Measurements from ENCODE around the gene PCCA.

The PCCA gene

DNA sequence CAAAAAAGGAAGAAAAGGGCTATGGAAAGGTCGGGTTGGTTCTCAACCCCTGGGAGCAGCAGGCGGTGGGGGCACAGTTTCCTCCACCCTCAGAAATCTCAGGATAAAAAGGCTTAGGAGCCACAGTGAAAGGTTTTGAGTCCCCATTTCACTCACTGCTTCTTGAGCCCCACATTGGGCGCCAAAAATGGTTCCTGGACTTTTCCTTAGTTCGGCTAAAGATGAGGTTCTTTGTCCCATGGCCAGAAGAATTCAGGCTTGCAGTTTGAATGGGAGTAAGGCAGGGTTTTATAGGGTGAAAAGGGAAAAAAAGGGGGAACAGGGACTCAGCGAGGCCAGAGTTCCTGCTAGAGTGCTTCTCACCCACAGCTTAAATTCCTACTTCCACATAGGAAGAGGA lies 320.2 kb downstream of the PCCA start:
- no peak for DNase-seq (ENCODE audit: low read depth in 2 of 2)

DNA sequence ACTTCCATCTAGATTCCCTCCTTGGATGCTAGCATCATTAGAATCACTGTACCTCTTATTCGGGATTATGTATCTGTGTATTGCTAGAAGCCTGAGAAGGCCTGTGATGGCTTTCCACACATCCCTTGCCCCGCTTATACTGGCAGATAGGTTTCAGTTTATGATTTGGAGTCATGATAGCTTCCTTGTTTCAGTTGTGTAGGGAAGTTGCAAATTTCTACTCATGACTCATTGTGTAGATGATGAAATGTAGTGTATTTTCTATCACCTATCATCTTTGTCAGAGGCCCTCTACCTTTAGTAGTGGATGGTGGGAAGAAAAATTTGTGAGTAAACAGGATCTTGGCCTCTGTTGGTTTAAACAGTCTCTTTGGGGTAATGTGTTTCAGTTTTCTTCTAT lies 334.5 kb downstream of the PCCA start:
- no peak for DNase-seq (ENCODE audit: low read depth in 2 of 2)

DNA sequence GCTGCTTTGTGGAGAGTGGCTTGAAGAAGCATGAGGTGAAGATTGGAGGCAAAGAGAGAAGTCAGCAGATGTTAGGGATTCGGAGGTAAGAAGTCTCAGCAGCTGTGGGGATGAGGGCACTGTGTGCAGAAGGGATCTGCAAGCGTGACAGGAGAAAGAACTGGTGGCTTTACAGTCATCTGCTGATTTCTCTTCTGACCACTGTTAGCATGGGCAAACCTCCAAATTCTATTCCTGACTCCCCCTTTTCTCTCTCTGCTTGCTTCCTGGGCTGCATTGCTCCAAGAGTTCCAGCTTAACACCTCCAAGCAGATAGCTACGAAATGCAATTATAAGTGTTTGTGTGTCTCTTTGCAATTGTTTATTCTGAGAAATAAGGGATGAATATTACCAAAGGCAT lies 340.1 kb downstream of the PCCA start:
- DNase-seq (ENCODE audit: low read depth in 2 of 2) = no peak

DNA sequence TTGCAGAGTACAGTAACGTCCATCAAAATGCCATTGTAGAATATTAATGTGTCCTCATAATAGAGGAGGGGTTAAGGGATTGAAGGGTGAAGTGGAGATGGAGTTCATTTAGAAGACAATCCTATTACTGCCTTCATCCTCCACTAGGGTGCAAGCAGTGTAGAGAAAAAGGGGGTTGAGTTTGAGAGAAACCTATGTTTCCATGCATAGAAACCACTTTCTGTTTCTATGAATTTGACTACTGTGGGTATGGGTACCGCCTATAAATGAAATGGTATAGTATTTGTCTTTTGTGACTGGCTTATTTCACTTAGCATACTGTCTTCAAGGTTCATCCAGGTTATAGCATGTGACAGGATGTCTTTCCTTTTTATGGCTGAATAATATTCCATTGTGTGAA lies 343.7 kb downstream of the PCCA start:
- DNase-seq (ENCODE audit: low read depth in 2 of 2) = no peak

DNA sequence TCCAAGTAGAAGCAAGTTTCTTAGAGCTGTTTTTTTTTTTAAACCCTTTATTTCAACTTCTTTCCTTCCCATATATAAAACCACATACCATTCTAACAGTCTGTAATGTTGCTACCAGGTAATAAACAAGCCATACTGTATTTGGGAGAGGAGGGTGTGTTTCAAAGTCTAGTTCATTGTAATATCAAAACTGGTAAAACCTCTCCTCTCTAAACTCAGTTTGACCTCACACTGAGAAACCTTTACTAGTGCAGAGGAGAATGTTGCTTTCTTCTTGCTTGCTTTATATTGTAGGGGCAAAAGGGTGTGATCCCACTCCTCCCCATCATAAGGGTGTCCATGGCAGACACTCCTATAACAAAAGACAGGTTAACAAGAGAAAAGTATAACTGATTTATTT lies 344.6 kb downstream of the PCCA start:
- DNase-seq (ENCODE audit: low read depth in 2 of 2) = no peak

DNA sequence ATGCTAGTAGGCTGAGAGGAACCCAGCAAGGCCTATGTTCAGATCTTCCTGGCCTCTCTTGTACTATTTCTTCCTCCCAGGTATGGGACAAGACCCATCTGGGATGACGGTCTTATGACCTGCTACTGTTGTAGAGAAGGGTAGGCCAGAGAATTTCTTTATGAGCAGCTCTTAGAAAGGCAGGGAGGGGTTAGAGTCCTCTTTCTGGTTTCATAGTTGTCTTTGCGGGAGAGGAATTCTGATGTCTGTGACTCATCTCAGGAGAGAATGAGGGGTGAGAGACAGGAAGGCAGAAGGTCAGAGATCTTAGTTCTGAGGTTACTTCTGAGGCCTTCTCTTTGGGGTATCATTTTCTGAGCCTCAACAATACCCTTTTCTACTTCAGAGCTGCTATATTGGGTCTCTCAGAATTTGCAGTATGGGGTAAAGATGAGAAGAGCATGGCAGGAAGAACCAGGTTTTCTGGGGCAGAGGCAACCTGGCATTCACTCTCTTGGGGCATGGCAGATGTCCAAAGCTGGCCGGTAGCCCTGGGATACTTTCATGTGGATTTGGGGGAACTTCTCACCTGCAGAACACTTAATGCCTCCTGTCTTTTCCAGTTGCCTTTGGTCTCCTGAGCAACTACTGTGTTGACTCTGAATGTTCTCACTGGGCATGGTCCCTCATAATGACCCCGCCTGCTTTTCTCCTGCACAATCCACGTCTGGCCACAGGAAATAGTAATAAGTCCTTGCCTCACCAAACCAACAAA lies 345.3 kb downstream of the PCCA start:
- no peak for DNase-seq (ENCODE audit: low read depth in 2 of 2)

DNA sequence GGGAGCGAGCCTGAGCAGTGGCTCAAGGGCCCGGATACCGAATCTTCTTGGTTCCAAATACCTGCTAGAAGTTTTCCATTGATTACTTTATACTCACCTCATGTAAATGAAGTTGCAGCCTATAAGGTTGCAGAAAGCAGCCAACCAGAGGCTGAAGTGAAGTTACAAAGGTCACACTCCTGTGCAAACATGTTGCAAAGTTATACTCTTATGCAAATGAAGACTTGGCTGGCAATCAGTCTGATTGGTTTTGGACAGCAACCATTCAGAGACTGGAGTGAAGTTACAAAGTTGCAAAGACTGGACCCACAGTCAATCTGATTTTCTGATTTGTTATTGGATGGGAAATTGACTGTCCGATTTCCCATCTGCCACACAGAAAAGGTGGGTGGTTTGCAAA lies 347.2 kb downstream of the PCCA start:
- no peak for DNase-seq (ENCODE audit: low read depth in 2 of 2)

DNA sequence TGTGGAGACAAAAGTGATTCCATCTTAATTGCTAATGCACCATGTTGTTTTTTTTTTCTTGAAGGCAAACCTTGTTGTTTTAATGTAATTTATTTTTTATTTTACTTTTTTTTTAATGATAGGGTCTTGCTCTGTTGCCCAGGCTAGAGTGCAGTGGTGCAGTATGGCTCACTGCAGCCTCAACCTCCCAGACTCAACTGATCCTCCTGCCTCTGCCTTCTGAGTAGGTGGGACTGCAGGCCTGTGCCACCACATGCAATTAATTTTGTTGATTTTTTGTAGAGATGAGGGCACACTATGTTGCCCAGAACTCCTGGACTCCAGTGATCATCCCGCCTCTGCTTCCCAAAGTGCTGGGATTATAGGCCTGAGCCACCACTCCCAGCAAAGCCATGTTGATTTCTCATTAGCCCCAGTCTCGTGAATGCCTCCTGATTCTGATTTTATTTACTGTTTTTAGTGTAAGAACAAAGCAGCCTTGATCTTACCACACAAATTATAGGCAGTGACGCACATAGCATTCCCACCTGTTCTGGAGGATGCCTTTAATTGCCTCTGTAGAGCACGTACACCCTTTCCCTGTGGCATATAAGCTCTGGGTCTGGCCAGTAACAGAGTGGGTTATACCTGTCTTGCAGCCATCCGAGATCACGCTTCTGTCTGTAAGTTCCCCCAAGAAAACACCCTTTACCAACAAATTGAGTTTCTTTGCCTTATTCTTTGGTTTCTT lies 349.3 kb downstream of the PCCA start:
- no peak for DNase-seq (ENCODE audit: low read depth in 2 of 2)

DNA sequence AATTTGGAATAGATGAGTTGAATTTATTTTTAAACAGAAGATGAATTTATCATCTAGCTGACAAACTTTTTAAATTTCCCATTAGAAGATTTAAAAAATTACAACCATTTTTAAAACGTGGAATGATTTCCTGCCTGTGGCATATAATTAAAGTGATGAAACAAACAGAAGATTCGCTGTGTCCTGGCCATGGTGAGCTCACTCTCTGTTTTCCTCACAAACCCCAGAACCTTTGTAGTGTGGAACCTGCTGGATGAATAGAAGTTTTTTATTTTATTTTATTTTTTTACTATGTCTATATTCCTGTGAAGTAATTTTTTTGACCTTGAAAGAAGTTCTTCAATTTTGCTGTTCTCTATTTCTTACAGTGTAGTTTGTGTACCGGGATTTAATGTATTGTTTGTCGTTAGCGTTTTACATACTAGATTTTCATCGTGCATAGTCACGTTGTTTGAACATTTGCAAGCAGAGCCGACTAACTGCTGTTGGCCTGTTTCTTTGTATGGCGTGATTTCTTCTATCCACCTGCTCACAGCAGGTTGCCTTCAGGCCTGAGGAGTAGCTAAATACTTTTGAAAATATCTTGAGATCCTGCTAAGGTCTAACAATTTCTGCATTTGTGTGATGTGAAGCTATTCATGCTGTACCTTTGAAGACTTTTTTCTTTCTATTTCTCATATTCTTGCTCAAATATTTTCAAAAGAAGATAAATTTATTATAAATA lies 350.5 kb downstream of the PCCA start:
- no peak for DNase-seq (ENCODE audit: low read depth in 2 of 2)

DNA sequence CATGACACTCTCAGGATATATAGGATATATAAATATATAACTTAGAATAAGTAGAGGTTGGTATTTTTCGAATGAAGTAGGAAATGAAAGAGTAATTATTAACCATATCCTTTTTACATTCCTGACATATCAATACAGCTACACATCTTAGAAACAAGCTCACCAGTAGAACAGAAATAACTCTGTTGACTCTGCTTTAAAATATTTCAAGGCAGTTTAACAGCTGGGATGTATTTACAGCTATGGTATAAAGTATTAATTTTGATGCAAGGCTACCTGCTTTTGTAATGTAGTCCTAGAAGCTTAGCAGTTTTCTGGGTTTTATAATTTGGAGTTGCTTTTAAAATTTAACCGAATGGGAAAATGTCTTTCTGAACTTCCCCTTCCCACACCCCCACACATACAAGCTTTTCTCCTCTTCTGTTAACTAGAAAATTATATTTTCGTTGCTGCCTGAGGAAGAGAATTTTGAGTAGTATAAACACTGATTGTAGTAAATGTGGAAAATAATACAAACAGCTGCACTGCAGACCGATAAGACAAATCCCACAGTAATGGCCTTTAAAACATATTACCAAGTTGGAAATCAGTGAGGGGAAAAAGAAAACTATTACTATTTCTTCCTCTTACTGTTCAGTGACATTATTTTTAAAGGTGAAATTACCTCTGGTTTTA lies 352.0 kb downstream of the PCCA start:
- DNase-seq (ENCODE audit: low read depth in 2 of 2) = no peak

DNA sequence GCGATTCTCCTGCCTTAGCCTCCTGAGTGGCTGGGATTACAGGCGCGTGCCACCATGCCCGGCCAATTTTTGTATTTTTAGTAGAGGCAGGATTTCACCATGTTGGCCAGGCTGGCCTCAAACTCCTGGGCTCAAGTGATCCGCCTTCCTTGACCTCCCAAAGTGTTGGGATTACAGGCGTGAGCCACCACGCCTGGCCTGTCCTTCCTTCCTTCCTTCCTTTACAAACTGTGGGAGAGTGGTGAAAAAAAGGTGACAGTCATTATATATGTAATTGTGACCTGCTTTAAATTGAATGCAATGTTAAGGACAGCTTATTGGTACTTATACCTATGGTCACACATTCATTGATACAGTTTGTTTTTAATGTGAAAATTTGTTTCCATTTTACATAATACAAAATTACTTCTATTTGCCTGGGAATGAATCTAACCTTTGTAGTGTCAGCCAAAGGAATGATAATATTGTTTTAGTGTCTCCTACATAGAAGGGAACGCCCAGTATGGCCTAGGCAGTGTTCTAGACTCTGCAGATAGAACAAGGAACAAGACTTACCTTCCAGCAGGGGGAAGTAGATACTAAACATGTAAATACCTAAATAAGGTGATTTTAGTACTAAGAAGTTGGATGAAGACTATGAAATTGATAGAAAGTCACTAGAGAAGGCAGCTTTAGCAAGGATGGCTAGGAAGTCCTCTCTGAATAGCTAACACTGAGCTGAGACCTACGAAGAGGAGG lies 353.4 kb downstream of the PCCA start:
- DNase-seq (ENCODE audit: low read depth in 2 of 2) = no peak

DNA sequence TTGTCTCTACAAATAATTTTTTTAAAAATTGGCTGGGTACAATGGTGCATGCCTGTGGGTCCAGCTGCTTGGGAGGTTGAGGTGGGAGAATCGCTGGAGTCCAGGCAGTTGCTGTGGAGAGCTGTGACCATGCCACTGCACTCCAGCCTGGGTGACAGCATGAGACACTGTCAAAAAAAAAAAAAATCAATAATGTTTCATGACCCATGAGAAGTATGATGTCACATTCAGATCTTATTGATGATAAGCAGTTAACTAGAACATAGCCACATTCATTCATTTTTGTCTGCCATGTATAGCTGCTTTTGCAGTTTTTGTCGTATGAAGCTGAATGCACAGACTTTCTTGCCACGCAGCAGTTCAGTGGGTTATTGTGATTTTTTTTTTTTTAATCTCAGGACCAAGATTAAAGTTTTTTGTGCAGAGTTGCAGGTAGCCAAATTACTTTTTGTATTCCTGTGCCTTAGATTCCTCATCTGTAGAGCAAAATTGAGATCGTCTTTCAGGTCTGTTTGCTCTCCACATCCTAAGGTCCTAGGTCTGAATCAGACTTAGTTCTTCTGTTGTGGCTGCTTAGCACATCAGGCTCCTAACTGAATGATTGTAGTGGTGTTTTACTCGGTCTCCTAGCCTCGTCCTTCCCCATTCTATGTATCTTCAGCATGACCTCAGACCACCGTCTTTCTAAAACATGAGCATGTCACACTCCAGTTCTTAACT lies 354.5 kb downstream of the PCCA start:
- DNase-seq (ENCODE audit: low read depth in 2 of 2) = no peak

DNA sequence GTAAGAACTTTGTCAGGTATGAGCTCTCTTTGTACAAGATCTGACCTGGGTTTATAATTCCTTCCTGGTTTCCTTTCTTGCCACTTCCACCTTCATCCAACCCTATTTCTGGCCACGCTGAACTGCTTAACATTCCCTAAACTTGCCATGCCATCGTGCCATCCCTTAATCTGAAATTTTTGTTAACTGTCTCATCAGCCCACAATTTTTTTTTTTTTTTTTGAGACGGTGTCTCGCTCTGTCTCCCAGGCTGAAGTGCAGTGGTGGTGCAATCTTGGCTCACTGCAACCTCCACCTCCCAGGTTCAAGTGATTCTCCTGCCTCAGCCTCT lies 355.1 kb downstream of the PCCA start:
- DNase-seq (ENCODE audit: low read depth in 2 of 2) = no peak

DNA sequence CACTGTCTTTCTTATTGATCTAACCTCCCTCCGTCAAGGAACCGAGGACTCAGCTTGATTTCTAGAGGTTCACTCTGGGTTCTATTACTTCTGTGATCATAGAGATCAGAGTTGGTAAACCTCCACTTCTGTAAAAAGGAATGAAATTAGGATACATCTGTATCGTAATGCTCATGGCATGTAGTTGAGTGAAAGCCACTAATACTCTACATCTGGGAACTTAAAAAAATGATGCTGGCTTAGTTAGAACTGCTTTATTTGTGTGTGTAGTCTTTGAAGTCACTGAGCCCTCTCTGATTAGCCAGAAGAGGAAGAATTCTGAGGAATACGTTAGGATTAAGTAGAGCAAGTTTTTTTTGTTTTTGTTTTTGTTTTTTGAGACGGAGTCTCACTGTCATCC lies 358.9 kb downstream of the PCCA start:
- DNase-seq (ENCODE audit: low read depth in 2 of 2) = no peak

DNA sequence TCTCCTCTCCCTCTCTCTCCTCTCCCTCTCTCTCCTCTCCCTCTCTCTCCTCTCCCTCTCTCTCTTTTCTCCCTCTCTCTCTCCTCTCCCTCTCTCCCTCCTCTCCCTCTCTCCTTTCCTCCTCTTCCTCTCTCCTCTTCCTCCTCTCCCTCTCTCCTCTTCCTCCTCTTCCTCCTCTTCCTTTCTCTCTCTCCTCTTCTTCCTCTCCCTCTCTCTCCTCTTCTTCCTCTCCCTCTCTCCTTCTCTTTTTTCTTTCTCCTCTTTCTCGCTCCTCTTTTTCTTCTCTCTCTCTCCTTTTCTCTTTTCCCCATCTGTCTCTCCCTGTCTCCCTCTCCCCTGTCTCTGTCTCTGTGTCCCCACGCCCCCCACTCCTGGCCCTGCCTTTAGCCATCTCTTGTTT lies 363.0 kb downstream of the PCCA start:
- DNase-seq (ENCODE audit: low read depth in 2 of 2) = no peak

DNA sequence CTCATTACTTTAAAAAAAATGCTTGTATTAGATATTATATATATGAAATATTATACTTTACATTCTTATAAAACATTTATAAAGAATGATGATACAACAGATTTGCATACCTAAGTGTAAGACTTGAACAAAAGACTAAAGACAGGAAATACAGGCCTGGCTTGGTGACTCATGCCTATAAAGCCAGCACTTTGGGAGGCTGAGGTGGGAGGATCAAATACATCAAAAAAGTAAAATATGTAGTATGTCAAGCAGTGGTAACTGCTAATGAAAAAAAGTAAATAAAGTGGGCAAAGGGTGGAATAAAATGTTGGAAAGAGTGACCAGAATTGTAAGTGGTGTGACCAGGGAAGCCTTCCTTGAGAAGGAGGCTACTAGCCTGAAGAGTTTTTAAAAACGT lies 366.0 kb downstream of the PCCA start:
- DNase-seq (ENCODE audit: low read depth in 2 of 2) = no peak

DNA sequence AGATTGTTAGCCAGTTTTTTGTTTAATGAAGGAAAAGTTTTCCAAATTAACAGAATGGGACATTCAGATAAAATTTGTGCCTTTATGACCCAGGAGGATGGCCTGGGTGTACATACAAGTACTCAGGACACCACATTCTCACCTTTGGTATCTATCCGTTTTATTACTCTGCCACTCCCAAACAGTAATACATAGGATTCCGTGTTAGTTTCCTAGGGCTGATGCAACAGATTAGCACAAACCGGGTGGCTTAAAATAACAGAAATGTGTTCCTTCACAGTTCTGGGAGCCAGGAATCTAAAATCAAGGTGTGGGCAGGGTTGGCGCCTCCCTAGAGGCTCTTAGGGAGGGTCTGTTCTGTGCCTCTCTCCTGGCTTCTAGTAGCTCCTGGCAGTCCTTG lies 369.8 kb downstream of the PCCA start:
- DNase-seq (ENCODE audit: low read depth in 2 of 2) = no peak

DNA sequence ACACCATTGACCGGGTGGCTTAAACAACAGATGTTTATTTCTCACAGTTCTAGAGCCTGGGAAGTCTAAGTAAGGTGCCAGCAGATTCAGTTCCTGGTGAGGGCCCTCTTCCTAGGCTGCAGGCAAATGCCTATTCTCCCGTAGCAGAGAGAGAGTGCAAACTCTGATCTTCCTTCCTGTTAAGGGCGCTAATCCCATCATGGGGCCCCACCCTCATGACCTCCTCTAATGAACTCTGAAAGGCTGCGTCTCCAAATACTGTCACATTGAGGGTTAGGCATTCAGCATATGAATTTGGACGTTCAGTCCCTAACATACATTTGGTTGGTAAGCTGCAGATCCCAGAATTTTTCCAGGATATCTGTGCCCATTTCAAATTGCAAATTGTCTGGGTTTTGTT lies 370.9 kb downstream of the PCCA start:
- no peak for DNase-seq (ENCODE audit: low read depth in 2 of 2)

DNA sequence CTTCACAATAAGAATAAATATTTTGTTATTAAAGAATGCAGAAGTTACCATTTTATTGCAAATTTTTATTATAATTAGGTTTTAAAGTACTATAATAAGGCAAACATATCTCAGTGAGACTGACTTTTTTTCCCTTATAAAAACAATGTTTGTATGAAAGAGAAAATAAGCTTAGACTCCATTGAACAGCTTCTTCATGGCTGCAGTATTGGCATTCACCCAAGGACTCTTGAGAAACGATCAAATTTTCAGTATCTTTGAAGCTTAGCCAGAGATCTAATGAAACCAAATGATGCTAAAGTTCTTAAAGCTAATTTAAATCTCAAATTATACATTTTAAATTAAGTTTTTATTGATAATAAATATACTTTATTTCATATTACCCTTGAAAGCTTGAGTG lies 371.4 kb downstream of the PCCA start:
- no peak for DNase-seq (ENCODE audit: low read depth in 2 of 2)

DNA sequence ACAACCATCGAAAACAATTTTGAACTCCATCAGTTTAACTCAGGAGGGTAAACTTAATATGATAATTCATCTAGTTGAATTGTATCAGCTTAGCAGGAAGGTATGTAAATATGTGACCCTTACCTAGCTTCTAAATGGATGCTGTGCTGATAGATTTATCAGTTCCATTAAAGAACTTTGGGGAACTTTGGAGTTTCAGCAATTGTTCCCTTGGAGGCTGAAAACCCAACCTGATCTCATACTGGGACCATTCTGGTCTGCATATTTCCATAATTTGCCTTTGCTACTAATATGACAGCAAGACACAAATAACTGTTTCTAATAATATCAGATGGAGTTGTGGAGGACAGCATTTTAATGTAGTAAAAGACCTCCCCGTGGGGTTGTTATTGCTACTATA lies 371.9 kb downstream of the PCCA start:
- DNase-seq (ENCODE audit: low read depth in 2 of 2) = no peak
